CD4-positive, alpha-beta T cell treated with Interleukin-21 for 1 hour (primary cell): Measurements from ENCODE around the gene OR2B2.

Experiments used
- DNase-seq: peaks from one replicate; pipeline ENCODE4 v3.0.0-alpha.2; 2020

The OR2B2 gene

GRCh38 chr6:27866357-27867050 is 45.7 kb downstream of the OR2B2 start:
- DNase-seq, result peak; percentile 88

GRCh38 chr6:27865850-27866356 is 46.3 kb downstream of the OR2B2 start:
- DNase-seq, result no peak

GRCh38 chr6:27864906-27865849 is 47.0 kb downstream of the OR2B2 start:
- peak; percentile 97 for DNase-seq

- peak; percentile 23 for DNase-seq
These were observed 48.0 kb downstream of the OR2B2 start for GRCh38 chr6:27863962-27864905.

GRCh38 chr6:27862396-27863066 is 49.7 kb downstream of the OR2B2 start:
- no peak for DNase-seq

- no peak for DNase-seq
These were observed 50.3 kb downstream of the OR2B2 start for GRCh38 chr6:27861861-27862260.

- DNase-seq, result no peak
These were observed 50.8 kb downstream of the OR2B2 start for GRCh38 chr6:27861276-27861840.
